ENCODE results near the gene LARGE1. TPM values are rescaled to one million over a fixed set of nuclear protein-coding genes. Genes with fewer than 3 reads are reported as not detected.

The LARGE1 gene
- total and polyA plus RNA-seq, 2 of the 13 experiments (the other 11 are each of a cell fraction or from before 2014, with no cell fraction given) = 8.4 to 11.0 TPM

GRCh38 chr22:33577862-33578411 is 342.3 kb downstream of the LARGE1 start (continued):
- peak; percentile 55 for TF ChIP-seq SOX13 (IDR thresholded peaks at IDR 0.05)
- peak in 1 of 2 experiments; percentile 90; a peak in 2 of 4 replicates for TF ChIP-seq SOX13 (CRISPR knock-in tag; conservative IDR thresholded peaks at IDR 0.05 in 1 of 2, IDR thresholded peaks at IDR 0.05 in 1 of 2)
- TF ChIP-seq BCL6 (CRISPR knock-in tag; IDR thresholded peaks at IDR 0.05) = peak; percentile 94
- TF ChIP-seq MIXL1 (CRISPR knock-in tag; IDR thresholded peaks at IDR 0.05) = peak; percentile 85
- no peak for TF ChIP-seq GLMP (CRISPR knock-in tag; IDR thresholded peaks at IDR 0.05; ENCODE audit: borderline replicate concordance)
- peak; percentile 61; the same call in 1 of the 2 replicates for TF ChIP-seq ETV5 (CRISPR knock-in tag; IDR thresholded peaks at IDR 0.05; ENCODE audit: borderline replicate concordance)
- TF ChIP-seq SETDB1 (CRISPR knock-in tag; IDR thresholded peaks at IDR 0.05; ENCODE audit: borderline replicate concordance) = no peak
- TF ChIP-seq PHB2 (IDR thresholded peaks at IDR 0.05; ENCODE audit: partially characterized antibody) = no peak
- TF ChIP-seq RBFOX2 (IDR thresholded peaks at IDR 0.05; ENCODE audit: low read depth, low read length) = no peak
- peak; percentile 88 for TF ChIP-seq ASH2L (IDR thresholded peaks at IDR 0.05; ENCODE audit: insufficient read length, low read depth, low read length)
- TF ChIP-seq LCORL (IDR thresholded peaks at IDR 0.05) = peak; percentile 70; the same call in 1 of the 2 replicates
- TF ChIP-seq LCORL (CRISPR knock-in tag; IDR thresholded peaks at IDR 0.05) = peak; percentile 63; the same call in 1 of the 2 replicates
- TF ChIP-seq BRCA1 (CRISPR knock-in tag; IDR thresholded peaks at IDR 0.05) = no peak
- peak; percentile 96 for TF ChIP-seq ZNF609 (CRISPR knock-in tag; IDR thresholded peaks at IDR 0.05; ENCODE audit: borderline replicate concordance)
- TF ChIP-seq ZSCAN9 (CRISPR knock-in tag; IDR thresholded peaks at IDR 0.05; ENCODE audit: borderline replicate concordance) = peak; percentile 55; the same call in 1 of the 2 replicates
- no peak for TF ChIP-seq FOXP1 (IDR thresholded peaks at IDR 0.05)
- TF ChIP-seq FOXP1 (CRISPR knock-in tag; IDR thresholded peaks at IDR 0.05) = peak; percentile 82
- TF ChIP-seq ATF1 (CRISPR knock-in tag; IDR thresholded peaks at IDR 0.05) = peak; percentile 61; the same call in 1 of the 2 replicates
- no peak for TF ChIP-seq ZNF687 (CRISPR knock-in tag; IDR thresholded peaks at IDR 0.05)
- no peak for TF ChIP-seq ZSCAN30 (CRISPR knock-in tag; IDR thresholded peaks at IDR 0.05)
- peak; percentile 72; the same call in 1 of the 2 replicates for TF ChIP-seq ZNF772 (CRISPR knock-in tag; IDR thresholded peaks at IDR 0.05)
- no peak for TF ChIP-seq ZC3H4 (CRISPR knock-in tag; IDR thresholded peaks at IDR 0.05; ENCODE audit: borderline replicate concordance)
- peak; percentile 62; the same call in 1 of the 2 replicates for TF ChIP-seq ZMYM4 (CRISPR knock-in tag; IDR thresholded peaks at IDR 0.05)
